HCEC 1CT (cell line): ENCODE measurements around the gene AZIN2.
"Not testable (repeated sequence)": the region's sequence is repeated elsewhere in the genome, so short reads cannot be mapped to it uniquely, and the experiment has no call there.

Source experiments
- DNase-seq: peaks from one replicate; pipeline ENCODE4 v3.0.0-alpha.2; 2017

Gene AZIN2

DNA sequence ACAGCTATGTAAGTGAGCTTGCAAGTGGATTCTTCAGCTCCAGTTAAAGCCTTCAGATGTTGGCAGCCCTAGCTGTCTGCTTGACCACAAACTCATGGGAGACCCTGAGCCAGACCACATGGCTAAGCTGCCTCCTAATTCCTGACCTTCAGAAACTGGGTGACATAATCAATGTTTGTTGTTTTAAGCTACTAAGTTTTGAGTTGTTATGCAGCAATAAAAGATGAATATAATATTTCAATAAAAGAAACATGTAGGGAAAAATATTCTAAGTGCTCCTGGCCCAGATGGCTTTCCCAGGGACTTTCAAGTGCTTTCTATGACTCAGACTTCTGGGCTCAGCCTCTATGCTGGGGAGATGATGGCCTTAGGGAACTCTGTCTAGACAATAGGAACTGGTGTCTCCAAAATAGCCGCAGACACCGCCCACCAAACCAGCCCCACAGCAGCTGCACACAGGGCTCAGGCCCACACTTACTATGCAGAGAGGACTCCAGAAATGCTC is 20.3 kb upstream of the AZIN2 start:
- peak; percentile 87 for DNase-seq

DNA sequence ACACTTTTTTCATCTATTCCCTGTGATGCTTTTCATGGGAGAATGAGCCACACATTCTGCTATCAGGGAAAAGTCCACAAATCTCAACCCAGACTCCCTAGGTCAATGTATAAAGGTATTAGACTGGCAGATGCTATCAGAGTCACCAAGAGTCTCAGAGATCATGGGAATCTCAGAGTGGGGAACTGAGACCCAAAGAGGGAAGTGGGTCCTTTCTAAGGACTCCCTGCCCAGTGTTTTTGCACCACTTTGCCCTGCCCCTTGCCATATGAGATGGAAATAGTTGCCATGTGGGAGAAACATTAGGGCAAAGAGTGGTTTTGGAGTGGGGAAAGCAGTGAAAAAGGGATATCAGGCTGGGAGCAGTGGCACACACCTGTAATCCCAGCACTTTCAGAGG is 19.1 kb upstream of the AZIN2 start:
- no peak for DNase-seq

DNA sequence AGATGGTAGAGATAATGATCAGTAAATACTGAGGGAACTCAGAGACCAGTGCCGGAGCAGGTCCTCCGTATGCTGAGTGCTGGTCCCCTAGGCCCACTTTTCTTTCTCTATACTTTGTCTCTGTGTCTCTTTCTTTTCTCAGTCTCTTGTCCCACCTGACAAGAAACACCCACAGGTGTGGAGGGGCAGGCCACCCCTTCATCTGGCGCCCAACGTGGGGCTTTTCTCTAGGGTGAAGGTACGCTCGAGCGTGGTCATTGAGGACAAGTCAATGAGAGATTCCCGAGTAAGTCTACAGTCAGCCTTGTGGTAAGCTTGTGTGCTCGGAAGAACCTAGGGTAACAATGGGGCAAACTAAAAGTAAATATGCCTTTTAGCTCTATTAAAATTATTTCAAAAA is 16.7 kb upstream of the AZIN2 start:
- DNase-seq, result not testable (repeated sequence)

DNA sequence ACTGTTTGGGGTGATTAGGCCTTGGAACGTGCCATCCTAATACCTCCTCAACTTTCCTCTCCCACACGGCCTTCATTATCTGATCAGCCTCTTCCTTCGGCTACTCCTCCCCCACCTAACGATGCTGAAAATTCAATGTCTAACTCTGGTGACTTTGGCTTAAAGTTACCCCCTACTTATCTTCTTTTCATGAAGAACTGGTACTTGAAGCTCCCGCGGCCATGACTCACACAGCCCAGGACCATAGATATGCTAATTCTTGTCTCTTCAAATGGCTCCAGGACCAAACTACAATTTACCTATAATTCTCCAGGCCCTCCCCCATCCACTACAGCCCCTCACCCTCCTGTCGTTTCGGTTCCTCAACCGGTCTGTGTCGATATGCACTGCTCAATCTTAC is 15.7 kb upstream of the AZIN2 start:
- DNase-seq, result no peak

DNA sequence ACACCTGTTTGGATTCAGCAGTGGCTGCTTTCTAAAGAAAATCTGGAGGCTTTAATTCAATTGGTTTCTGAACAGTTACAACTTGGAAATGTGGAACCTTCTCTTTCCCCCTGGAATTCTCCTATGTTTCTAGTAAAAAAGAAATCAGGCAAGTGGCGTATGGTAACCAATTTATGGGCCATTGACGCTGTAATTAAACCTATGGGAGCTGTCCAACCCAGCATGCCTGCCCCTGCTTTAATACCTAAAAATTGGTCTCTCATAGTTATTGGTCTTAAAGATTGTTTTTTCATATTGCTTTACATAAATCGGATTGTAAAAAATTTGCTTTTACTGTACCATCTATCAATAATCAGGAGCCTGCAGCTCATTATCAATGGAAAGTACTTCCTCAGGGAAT is 14.5 kb upstream of the AZIN2 start:
- DNase-seq, result not testable (repeated sequence)

DNA sequence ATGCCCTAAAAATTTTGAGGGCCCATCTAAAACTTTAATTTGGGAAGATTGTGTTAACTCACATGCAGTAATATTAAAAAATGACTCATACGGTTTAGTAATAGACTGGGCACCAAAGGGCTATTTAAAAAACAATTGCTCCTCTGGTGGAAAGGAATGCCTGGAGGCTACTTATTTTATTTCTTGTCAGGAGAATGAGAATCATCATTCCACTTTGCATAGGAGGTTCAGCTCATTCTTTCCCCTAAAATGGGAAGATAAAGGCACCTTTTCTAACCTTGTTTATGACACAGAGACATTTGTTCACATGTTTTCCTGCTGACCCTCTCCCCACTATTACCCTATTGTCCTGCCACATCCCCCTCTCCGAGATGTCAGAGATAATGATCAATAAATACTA is 12.8 kb upstream of the AZIN2 start:
- DNase-seq, result not testable (repeated sequence)

DNA sequence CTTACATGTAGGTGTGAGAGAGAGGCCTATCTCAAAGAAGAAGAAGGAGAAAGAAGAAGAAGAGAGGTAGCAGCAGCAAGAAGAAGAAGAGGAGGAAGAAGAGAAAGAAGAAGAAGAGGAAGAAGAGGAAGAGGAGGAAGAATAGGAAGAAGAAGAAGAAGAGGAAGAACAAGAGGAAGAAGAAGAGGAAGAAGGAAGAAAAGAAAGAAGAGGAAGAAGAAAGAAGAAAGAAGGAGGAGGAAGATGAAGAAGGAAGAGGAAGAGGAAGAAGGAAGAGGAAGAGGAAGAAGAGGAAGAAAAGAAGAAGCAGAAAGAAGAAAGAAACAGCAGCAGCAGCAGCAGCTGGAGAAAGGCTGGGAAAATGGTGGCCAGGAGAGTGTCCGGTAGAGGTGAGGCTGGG is 10.3 kb upstream of the AZIN2 start:
- no peak for DNase-seq

DNA sequence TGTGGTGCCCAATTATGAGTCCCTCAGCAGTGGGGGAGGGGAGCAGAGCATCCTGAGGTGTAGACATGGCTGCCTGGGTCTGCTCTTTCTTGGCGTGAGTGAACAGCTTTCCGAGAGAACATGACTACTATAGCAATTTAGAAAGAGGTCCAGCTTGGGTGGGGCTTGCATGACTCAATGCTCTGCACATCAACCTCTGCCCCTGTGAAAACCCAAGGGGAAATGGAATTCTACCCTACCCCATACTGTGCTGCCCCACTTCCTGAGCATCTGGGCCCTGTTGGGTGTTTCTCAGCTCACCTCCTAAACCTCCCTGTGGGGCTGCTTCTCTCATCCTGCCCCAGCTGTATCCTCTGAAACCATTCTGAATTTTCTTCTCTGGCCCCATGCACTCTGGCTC is 8.2 kb upstream of the AZIN2 start:
- peak; percentile 26 for DNase-seq

DNA sequence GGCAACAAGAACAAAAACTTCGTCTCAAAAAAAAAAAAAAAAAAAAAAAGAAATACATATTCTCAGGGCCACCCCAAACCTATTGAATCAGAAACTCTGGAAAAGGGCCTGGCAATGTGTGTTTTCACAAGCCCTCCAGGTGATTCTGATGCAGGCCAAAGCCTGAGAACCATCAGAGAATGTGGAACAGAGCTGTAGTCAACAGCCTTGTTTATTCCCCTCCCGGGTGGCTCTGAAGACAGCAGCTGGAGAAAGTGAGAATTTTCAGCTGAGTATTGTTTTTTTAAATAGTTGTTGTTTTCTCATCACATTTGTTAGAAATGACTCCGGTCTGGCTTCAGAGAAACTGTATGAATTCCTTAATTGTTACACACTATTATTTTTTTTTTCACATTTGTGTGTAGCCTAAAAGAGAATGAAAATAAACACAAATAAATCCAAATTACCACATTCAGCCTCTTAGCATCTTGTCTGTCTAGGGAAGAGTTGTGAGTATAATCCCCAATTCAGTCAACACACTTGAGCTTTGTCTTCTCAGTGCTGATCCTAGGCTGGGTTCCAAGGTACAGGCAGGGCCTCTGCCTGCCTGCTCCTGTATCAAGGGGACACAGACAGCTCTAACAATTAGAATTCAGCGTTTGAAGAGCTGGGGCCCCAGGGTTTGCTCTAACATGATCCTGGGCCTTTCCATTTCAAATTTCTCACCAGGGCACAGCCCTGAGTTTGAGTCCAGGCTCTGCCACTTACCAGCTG is 6.6 kb upstream of the AZIN2 start:
- no peak for DNase-seq

DNA sequence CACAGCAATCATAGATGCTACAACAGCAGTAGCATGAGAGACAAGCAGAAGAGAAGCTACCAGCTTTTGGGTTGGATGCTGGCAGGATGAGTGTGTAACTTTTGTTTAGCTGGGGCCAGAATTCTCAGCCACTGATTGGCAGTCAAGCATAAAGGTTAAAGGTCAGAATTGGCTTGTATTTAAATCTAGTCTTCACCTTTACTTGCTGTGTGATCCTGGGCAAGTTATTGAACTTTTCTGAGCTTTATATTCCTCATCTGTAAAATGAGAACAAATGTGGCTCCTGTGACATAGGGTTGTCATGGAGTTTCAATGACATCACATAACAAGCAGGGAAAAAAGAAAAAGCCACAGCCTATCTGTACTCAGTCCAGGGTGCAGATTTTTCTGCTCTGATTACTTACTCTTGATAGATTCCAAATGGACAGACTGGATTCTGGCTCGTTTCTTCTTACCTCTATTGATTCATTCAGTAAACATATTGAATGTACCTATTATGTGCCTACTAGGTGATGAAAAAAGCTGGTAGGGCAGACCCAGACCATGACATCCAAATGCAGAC is 2.8 kb upstream of the AZIN2 start:
- DNase-seq, result no peak

DNA sequence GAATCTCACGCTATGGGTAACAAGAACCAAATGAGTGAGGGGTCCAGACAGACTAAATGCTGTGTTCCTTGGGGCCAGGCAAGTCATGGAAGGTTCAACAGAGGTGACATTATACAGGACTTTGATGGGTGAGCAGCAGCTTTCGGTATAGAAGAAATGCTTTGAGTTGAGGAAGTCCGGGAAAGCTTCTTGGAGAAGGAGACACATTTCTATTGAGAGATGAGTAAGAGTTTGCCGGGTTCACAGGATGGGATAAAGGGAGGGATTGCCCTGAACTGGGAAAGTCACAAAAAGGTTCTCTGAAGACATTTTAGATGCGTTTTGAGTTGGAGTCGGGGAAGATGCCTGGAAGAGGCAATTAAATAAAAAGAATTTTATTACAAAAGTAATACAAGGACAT is 580 bp upstream of the AZIN2 start:
- peak; percentile 21 for DNase-seq

DNA sequence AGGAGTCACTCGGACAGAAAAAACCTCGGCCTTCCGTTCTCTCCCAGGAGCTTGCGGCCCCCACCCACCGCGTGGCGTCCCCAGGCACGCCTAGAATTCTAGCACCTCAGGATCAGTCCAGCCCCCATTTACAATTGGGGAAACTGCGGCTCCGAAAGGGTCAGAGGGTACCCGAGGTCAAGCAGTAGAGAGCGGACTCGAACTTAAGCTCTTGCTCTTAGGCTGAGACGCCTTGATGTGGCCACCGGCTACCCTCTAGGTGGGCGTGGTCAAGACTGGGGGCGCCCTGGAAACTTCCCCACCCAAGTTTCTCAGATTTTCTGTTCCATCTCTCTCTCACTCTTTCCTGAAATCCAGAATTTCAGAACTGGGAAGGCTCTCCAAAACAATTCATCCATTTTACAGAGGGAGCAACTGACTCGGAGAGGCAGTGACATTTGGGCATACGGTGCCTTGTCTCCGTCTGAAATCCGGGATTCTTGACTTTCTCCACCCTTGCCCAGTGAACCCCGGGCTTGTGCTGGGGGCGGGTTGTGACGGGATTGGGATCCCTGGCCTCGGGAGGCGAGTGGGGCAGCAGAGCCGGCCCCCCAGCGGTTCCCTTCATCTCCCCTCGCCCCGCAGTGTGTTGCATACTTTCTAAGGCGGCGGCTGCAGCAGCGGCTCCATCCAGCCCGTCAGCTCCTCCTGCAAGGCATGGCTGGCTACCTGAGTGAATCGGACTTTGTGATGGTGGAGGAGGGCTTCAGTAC is 777 bp downstream of the AZIN2 start:
- no peak for DNase-seq

DNA sequence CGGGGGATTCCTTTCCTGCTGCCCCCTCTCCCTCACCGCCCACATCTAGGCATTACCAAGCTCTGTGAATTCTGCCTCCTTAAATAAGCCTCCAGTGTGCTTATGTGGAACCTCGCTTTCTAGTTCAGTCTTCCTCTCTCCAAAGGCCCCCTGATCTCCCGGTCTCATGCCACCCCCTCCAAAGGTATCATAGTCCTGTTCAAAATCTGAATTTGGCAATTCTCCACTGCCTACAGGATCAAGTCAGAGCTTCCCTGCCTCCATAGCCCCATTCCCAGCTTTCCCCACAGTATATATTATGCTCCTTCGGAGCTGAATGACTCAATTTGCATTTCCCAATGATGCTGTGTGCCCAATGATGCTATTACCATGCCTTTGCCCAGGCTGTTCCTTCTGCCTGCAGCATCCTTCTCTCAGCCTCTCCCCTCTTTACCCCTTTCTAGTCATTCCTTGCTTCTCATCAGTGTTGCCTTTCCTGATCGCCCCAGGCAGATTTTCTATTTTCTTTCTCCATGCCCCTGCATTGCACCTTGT is 1.7 kb downstream of the AZIN2 start:
- peak; percentile 30 for DNase-seq

DNA sequence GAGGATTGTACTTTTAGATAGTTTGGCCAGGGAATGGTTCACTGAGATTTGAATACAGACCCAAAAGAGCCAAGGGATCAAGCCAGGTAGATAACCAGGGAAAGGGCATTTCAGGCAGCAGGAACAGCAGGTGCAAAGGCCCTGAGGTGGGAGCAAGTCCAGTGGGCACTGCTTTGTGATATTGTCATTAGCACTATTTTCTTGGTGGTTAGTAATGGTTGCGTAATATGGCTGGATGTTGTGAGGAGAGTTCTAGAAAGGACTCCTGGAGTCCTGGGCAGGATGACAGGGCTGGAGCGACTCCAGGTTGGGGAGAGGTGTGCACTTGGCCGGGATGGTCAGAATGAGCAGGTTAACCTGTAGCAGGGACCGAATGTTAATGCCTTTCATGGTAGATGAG is 4.4 kb downstream of the AZIN2 start:
- DNase-seq, result no peak

DNA sequence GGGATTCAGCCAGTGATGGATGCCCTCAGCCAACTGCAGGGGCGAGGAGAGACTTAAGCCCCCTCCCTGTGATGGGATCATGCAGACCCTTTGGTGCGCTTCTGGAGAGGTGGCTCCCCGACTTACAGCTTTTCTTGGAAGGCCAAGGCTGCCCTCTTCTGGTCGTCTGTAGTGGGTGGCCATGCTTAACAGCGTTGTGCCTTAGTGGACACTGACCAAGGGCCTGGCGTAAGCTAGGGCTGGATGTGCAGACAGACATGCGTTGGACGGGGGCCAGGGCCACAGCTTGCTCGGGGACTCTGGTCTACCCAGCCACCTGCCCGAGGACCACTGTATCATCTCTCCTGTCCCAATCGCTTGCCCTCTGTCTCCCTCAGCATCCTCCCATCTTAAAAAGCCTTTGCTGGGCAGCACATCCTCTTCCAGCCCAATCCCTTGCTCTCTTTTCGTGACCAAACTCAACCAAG is 5.5 kb downstream of the AZIN2 start:
- DNase-seq, result peak; percentile 65

DNA sequence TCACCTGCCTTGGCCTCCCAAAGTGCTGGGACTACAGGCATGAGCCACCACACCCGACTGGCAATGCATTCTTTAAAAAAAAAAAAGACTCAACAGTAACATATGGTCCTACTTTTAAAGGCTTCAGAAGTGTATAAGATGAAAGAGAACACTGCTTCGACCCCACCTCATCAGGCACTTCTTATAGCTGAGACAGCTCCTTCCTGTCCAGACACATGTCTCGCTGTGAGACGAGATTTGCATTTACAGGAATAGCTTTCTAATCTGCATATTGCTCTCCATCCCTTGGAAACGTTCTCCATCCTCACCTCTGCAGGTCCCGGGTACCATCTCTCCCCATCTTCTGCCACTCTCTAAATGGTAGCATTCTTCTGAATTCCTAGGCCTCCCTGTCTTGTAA is 6.7 kb downstream of the AZIN2 start:
- DNase-seq, result no peak

DNA sequence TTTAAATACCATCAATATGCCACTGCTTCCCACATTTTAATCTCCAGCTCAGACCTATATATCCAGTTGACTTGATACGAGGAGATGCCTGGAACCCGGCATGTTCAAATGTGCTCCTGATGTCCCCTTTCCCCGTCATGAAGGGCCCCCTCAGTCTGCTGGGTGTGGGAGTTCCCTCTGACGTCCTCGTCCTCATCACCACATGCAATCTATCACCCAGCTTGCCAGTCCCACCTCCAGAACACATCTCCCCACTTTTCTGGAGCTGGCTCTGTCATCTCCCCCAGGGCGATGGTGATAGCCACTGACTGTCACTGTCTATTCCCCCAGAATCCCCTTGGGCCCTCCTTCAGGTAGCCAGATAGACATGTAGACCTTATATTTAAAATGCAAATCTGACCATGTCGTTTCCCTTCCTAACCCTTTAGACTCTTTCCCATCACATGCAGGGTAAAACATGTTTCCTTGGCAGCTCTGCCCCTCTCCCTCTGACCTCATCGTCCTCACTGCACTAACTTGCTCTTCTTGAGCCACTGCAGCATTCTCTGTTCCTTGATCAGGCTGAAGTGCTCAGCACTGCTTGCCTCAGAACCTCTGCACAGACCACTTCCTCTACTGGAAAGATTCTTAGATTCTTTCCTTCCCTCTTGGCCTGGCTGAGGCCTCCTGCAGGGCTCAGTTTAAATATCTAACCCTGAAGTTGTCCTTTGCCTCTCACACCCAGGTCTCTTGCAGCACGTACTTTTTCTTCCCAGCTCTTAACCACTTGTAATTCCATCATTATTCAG is 7.4 kb downstream of the AZIN2 start:
- no peak for DNase-seq

DNA sequence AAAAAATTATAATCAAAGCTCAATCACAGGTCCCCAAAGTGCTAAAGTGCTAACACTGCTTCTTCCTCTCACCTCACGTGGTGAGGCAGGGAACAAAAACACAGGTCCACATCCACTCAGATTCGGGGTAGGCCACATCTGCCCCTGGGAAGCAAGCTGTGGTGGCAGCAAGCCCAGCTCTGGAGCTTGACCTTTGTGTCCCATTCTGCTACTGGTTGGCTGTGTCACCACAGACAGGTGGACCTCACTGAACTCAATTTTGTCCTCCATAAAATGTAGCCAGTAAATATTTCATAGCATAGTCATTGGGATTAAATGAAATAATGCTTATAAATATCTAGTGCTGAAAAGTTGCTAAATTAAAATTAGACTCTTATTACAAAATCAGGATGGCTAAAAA is 8.5 kb downstream of the AZIN2 start:
- DNase-seq, result no peak

DNA sequence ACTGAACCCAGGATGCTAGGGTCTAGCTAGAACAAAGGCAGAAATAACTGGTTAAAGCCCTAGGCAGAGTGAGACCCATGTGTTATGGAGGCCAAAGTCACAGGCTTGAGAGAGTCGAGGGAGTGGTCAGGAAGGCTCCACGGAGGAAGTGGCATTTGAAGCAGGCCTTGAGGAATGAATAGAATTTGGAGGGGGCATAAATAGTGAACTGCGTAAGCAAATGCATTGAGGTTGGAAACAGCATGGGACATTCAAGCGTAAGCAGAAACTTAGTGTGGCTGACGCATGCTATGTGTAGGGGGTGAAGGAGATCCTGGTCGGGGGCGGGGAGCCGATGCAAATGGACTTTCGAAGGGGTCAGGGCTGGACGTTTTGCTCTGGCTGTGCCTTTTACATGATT is 11.5 kb downstream of the AZIN2 start:
- DNase-seq, result no peak

DNA sequence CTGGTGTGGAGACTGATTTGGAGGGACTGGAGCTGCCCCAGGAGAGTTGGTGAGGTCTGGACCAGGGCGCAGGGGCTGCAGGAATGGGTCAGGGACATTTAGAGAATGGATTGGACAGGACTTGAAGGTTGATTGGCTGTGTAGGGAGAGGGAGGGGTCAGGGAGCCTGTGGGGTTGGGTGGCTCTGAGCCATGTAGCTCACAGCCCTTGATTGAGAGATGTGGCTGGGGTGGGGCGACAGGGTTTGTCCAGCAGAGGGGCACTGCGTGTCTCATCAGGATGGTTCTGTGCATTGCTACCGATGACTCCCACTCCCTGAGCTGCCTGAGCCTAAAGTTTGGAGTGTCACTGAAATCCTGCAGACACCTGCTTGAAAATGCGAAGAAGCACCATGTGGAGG is 12.1 kb downstream of the AZIN2 start:
- no peak for DNase-seq

DNA sequence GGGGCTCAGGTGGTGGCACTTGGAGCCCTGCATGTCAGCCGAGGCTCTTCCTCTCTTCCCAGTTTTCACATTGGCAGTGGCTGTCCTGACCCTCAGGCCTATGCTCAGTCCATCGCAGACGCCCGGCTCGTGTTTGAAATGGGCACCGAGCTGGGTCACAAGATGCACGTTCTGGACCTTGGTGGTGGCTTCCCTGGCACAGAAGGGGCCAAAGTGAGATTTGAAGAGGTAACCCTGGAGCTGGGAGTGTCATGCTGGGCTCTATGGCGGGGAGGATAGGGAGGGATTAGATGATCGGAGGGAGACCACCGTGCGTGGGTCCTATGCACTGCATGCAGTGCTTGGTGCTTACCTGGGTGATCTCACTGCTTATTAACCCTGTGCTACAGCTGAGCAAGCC is 13.5 kb downstream of the AZIN2 start:
- DNase-seq, result no peak

DNA sequence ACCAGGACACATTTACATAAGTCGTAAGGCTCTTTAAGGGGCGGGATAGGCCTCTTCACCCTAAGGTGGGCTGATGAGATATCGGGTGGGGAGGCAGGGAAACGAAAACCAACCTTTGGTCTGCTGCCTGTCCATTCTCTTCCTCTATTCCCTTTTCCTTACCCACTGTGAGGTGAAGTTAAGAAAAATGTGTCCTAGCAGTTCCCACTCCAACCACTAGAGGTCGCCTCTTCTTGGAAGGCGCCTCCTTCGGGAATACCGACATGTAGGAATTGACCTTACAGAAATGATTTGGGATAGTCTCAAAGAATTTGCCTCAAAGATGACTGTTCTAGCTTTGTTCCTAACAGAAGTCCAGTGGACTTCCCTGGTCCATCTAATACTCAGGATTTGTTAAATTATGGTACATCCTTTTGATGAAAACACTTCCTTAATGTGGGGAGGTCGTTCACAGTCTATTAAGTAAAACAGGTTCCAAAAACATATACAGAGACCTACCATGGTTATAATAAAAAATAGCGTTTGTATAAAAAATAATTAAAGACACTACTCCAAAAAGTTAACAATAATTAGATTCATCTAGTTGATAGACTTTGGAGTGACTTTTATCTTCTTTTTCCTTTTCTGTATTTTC is 14.1 kb downstream of the AZIN2 start:
- peak; percentile 61 for DNase-seq
